ENCODE data around the gene PSRC1.

PSRC1 gene

DNA sequence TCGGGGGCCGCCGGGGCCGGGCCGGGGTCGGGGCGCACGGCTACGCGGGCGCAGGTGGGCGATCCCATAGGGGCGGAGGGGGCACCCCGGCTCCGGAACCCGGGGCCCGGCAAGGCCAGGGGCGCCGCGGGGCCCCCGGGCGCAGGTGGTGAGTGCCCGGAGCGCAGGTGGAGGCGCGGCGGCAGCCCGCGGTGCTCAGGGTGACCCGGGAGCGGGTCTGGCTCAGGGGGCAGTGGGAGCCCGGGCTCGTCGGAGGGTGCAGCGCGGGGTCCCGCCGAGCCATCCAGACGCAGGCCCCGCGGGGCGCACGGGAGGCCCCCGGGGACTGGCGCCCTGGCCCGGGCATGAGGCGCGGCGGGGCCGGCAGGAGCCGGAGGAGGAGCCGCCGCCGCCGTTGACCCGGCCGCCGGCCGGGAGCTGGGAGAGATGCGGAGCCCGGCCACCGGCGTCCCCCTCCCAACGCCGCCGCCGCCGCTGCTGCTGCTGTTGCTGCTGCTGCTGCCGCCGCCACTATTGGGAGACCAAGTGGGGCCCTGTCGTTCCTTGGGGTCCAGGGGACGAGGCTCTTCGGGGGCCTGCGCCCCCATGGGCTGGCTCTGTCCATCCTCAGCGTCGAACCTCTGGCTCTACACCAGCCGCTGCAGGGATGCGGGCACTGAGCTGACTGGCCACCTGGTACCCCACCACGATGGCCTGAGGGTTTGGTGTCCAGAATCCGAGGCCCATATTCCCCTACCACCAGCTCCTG lies 33.1 kb downstream of the PSRC1 start:
- Histone ChIP-seq H3K4me1 (ENCODE audit: control insufficient read depth, insufficient read depth, low read length, poor library complexity, severe bottlenecking) (peaks cover 25% of the 10 kb centered on the region), H3K4me3 (ENCODE audit: extremely low read depth, insufficient read depth, low read length, poor library complexity, severe bottlenecking) (peak overlapping the region; percentile 39), H3K9me3 (ENCODE audit: control insufficient read depth, low read length) (no peaks in the 10 kb centered on the region), H3K36me3 (ENCODE audit: control insufficient read depth, insufficient read depth, low read length) (no peaks in the 10 kb centered on the region), H3K27ac (ENCODE audit: low read depth, low read length, severe bottlenecking) (no peak overlapping the region)
- 2 to 5% methylated on average over 60 to 61 of the region's 80 CpGs for WGBS, 2 experiments (ENCODE audit: insufficient coverage in 2 of 2)

DNA sequence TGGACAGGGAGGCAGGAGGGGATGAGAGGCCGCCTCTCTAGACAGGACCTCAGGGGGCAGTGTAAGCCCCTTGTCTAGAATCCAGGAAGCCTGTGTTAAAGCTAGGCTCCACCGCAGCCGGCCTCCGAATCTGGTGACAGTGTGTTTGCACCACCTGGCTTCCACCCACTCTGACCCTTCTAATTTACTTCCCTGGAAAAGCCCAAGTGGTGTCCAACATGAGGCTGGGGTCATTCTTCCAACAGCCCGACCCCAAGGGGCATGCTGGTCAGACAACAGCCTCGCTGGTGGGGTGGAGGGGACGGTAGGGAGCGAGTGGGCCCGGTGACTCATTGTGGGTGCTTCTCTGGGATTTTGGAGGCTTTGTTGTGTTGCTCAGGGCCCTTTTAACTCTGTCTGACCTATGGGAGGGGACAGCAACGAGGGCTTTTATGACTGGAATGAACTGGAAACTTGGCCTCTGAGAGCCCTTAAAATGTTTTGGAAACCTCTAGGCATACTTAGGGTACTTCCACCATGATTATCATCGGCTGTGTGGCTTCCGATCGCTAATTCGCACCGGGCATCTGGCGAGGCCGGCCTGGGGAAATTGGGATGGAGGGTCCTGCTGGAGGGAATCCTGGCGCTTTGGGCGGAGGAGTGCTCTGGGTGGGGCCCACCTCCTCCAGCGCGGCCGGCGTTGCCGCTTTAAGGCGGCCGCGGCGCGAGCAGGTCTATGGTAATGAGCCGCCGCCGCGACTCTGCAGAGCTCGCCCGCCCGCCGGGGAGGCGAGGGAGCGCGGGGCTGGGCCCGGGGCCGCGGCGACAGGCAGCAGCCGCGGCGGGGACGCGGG lies 33.9 kb downstream of the PSRC1 start, which contains the start of gene CELSR2:
CELSR2 (plus strand) TSS at position 743 of the 833 bp plus-strand sequence. CDS start 541 bp downstream, outside the sequence.
- H3K4me3 ChIP-seq (ENCODE audit: extremely low read depth, insufficient read depth, low read length, poor library complexity, severe bottlenecking), result peak within 1 kb of the TSS; percentile 39
- no peaks in the 10 kb centered on the region for H3K9me3 ChIP-seq (ENCODE audit: control insufficient read depth, low read length)
- no peak within 1 kb of the TSS for H3K27ac ChIP-seq (ENCODE audit: low read depth, low read length, severe bottlenecking)
- H3K4me1 ChIP-seq (ENCODE audit: control insufficient read depth, insufficient read depth, low read length, poor library complexity, severe bottlenecking), result peaks cover 17% of the 10 kb centered on the region
- 10 to 14% methylated on average over 31 to 38 of the region's 49 CpGs for WGBS, 2 experiments (ENCODE audit: insufficient coverage in 2 of 2)
- no peaks in the 10 kb centered on the region for H3K36me3 ChIP-seq (ENCODE audit: control insufficient read depth, insufficient read depth, low read length)

DNA sequence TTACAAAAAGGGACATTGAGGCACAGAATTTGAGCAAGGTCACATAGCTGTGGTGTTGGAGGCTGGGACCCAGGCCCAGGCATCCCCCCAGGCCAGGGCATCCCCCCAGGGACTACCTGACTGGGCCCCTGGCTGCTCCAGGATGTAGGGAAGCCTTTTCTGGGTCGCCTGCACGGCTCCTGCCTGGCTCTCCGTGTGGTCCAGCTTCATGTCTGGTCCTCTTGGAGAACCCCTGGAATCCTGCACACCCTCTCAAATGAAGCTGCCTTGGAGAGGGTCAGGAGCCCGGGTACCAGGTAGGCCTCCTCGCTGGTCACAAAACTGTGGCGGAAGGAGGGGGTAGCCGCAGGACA lies 34.5 kb downstream of the PSRC1 start:
- Histone ChIP-seq H3K4me3 (ENCODE audit: extremely low read depth, insufficient read depth, low read length, poor library complexity, severe bottlenecking) (no peak overlapping the region), H3K27ac (ENCODE audit: low read depth, low read length, severe bottlenecking) (no peak overlapping the region), H3K36me3 (ENCODE audit: control insufficient read depth, insufficient read depth, low read length) (no peaks in the 10 kb centered on the region), H3K4me1 (ENCODE audit: control insufficient read depth, insufficient read depth, low read length, poor library complexity, severe bottlenecking) (peaks cover 11% of the 10 kb centered on the region), H3K9me3 (ENCODE audit: control insufficient read depth, low read length) (no peaks in the 10 kb centered on the region)
- WGBS, 2 experiments (ENCODE audit: insufficient coverage in 2 of 2), result 80 to 81% methylated on average over 6 to 7 of the region's 7 CpGs

- Histone ChIP-seq H3K27ac (ENCODE audit: low read depth, low read length, severe bottlenecking) (no peak overlapping the region), H3K9me3 (ENCODE audit: control insufficient read depth, low read length) (no peaks in the 10 kb centered on the region), H3K4me1 (ENCODE audit: control insufficient read depth, insufficient read depth, low read length, poor library complexity, severe bottlenecking) (peaks cover 5% of the 10 kb centered on the region), H3K4me3 (ENCODE audit: extremely low read depth, insufficient read depth, low read length, poor library complexity, severe bottlenecking) (no peak overlapping the region), H3K36me3 (ENCODE audit: control insufficient read depth, insufficient read depth, low read length) (no peaks in the 10 kb centered on the region)
- WGBS, 2 experiments (ENCODE audit: insufficient coverage in 2 of 2), result 57 to 100% methylated on average over 1 to 2 of the region's 8 CpGs
Measured at GRCh38 chr1:109247401-109248365, 35.3 kb downstream of the PSRC1 start.

DNA sequence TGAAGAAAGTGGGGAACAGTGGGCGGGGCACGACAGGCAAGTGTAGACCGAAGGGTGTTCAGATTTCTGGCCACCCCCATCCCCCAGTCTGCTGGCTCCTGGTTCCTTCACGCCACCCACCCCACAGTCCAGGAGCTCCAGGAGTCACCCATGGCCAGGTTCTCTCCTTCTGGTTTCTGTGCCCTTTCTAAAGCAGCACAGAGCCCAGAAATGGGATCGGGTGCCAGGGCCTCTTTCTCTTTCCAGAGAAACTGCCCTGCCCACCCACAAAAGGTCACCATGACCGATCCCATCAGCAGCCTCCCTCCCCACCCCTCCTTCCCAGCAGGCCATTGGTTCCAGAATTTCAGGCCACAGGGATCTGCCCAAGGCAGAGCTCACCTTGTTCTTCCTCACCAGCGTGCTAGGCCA lies 36.8 kb downstream of the PSRC1 start:
- Histone ChIP-seq H3K9me3 (ENCODE audit: control insufficient read depth, low read length) (no peaks in the 10 kb centered on the region), H3K36me3 (ENCODE audit: control insufficient read depth, insufficient read depth, low read length) (no peaks in the 10 kb centered on the region), H3K27ac (ENCODE audit: low read depth, low read length, severe bottlenecking) (no peak overlapping the region), H3K4me3 (ENCODE audit: extremely low read depth, insufficient read depth, low read length, poor library complexity, severe bottlenecking) (no peak overlapping the region), H3K4me1 (ENCODE audit: control insufficient read depth, insufficient read depth, low read length, poor library complexity, severe bottlenecking) (peaks cover 13% of the 10 kb centered on the region)
- 83 to 89% methylated on average over 6 of the region's 7 CpGs for WGBS, 2 experiments (ENCODE audit: insufficient coverage in 2 of 2)

DNA sequence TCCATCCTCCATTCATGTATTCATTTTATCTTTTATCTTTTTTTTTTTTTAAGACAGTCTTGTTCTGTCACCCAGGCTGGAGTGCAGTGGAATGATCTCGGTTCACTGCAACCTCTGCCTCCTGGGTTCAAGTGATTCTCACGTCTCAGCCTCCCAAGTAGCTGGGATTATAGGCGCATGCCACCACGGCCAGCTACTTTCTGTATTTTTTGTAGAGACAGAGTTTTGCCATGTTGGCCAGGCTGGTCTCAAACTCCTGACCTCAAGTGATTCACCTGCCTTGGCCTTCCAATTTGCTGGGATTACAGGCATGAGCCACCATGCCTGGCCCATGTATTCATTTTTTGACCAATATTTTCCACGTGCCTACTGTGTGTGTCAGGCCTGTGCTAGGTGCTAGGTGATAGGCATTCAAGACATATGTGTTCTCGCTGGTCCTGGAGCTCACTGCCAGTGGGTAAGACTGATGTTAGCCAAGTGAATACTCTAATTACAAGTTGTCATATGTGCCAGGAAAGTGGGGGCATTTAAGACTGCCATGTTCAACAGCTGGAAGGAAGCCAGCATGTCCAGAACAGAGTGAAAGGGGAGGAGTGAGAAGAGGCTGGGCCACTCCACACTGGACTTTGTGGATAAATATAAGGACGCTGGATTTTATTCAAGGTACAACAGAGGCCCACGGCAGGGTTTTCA lies 38.9 kb downstream of the PSRC1 start:
- Histone ChIP-seq H3K4me1 (ENCODE audit: control insufficient read depth, insufficient read depth, low read length, poor library complexity, severe bottlenecking) (peaks cover 15% of the 10 kb centered on the region), H3K36me3 (ENCODE audit: control insufficient read depth, insufficient read depth, low read length) (peaks cover 13% of the 10 kb centered on the region), H3K27ac (ENCODE audit: low read depth, low read length, severe bottlenecking) (no peak overlapping the region), H3K4me3 (ENCODE audit: extremely low read depth, insufficient read depth, low read length, poor library complexity, severe bottlenecking) (no peak overlapping the region), H3K9me3 (ENCODE audit: control insufficient read depth, low read length) (no peaks in the 10 kb centered on the region)
- 86 to 94% methylated on average over 6 to 7 of the region's 8 CpGs for WGBS, 2 experiments (ENCODE audit: insufficient coverage in 2 of 2)

- no peaks in the 10 kb centered on the region for H3K9me3 ChIP-seq (ENCODE audit: control insufficient read depth, low read length)
- 66 to 73% methylated on average over 2 to 5 of the region's 5 CpGs for WGBS, 2 experiments (ENCODE audit: insufficient coverage in 2 of 2)
- peaks cover 20% of the 10 kb centered on the region for H3K36me3 ChIP-seq (ENCODE audit: control insufficient read depth, insufficient read depth, low read length)
- H3K27ac ChIP-seq (ENCODE audit: low read depth, low read length, severe bottlenecking), result no peak overlapping the region
- H3K4me3 ChIP-seq (ENCODE audit: extremely low read depth, insufficient read depth, low read length, poor library complexity, severe bottlenecking), result no peak overlapping the region
- H3K4me1 ChIP-seq (ENCODE audit: control insufficient read depth, insufficient read depth, low read length, poor library complexity, severe bottlenecking), result peaks cover 12% of the 10 kb centered on the region
Measured at GRCh38 chr1:109243221-109243620, 39.7 kb downstream of the PSRC1 start.

DNA sequence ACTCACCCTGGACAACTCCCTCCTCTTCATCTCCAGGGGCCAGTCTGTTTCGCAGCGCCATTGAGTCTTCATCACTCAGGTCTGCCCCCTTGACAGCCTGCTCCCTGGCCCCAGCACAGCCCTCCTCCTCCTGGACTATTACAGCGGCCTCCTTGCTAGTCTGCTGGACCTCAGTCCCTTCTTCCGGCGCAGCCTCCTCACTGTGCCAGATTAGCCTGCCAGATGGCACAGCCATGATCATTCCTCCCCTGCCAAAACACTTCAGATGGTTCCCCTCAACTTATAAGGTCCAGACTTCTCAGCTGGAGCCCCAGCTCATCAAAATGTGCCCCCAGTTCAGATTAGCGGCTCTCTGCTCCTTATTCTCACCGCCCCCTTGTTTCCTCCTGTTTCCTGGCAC lies 40.6 kb downstream of the PSRC1 start:
- no peak overlapping the region for H3K27ac ChIP-seq (ENCODE audit: low read depth, low read length, severe bottlenecking)
- H3K4me1 ChIP-seq (ENCODE audit: control insufficient read depth, insufficient read depth, low read length, poor library complexity, severe bottlenecking), result peaks cover 12% of the 10 kb centered on the region
- 88 to 92% methylated on average over 7 of the region's 7 CpGs for WGBS, 2 experiments (ENCODE audit: insufficient coverage in 2 of 2)

GRCh38 chr1:109241841-109242345 lies 41.1 kb downstream of the PSRC1 start:
- H3K4me3 ChIP-seq (ENCODE audit: extremely low read depth, insufficient read depth, low read length, poor library complexity, severe bottlenecking), result no peak overlapping the region
- H3K36me3 ChIP-seq (ENCODE audit: control insufficient read depth, insufficient read depth, low read length), result peaks cover 34% of the 10 kb centered on the region
- no peaks in the 10 kb centered on the region for H3K9me3 ChIP-seq (ENCODE audit: control insufficient read depth, low read length)
- WGBS, 2 experiments (ENCODE audit: insufficient coverage in 2 of 2), result 79 to 82% methylated on average over 4 to 7 of the region's 8 CpGs
- peaks cover 12% of the 10 kb centered on the region for H3K4me1 ChIP-seq (ENCODE audit: control insufficient read depth, insufficient read depth, low read length, poor library complexity, severe bottlenecking)
- H3K27ac ChIP-seq (ENCODE audit: low read depth, low read length, severe bottlenecking), result no peak overlapping the region

More for the DNA sequence above, 40.6 kb downstream of the PSRC1 start:
- Histone ChIP-seq H3K9me3 (ENCODE audit: control insufficient read depth, low read length) (no peaks in the 10 kb centered on the region), H3K4me3 (ENCODE audit: extremely low read depth, insufficient read depth, low read length, poor library complexity, severe bottlenecking) (no peak overlapping the region), H3K36me3 (ENCODE audit: control insufficient read depth, insufficient read depth, low read length) (peaks cover 29% of the 10 kb centered on the region)

Measured in mesodermal cell (in vitro differentiated cells).